GM19025 (cell line): ENCODE data around the gene NAPB.
A peak's percentile ranks its signal among the peaks of the same experiment; 100 is the strongest.
"Not testable (repeated sequence)": the region's sequence is repeated elsewhere in the genome, so short reads cannot be mapped to it uniquely, and the experiment has no call there.

Source experiments
- ATAC-seq: cut with Tn5 transposase; IDR thresholded peaks from one replicate; pipeline ENCODE4 v1.9.1; 2021; ENCODE audit warnings: mild to moderate bottlenecking, low read depth, moderate library complexity; ENCODE audit not compliant: unreplicated experiment

NAPB gene

DNA sequence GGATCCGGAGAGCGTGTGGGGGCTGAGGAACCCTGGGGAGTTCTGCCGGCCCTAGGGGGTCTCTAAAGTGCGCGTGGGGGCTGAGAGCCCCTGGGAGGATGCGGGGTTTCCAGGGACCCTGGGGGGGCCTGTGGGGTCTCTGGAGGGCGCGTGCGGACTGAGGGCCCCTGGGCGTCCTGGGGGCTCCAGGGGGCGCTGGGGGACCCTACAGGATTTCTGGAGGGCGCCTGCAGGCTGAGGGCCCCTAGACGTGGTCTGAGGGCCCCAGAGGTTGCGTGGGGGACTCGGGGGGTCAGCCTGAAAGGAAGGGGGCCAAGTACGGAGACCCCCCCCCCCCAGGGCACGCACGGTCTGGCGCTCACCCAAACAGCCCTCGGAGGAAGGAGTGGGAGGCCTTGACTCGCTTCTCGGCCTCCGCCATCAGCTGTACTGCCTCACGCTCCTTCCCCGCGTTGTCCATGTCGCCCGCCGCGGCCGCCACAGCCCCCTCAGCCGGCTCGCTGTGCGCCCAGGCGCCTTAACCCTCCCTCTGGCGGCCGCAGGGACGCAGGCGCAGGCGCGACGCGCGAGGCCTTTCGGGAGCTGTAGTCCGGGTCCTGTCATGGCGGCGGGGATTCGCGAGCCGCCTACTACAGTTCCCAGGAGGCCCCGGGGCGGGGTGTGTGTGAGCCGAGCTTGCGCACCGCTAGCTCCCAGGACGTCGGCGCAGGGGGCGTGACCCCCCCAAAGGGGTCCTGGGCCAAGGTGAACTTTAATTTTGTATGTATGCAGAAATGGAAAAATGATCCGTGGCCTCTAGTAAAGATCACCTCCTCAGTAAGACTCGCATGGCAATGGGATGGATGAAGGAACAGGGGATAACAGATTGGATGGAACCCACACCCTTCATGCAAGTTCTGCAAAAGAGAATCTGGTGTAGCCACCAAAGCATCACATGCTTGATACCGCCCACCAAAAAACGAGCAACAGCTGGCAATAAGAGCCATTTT lies at the start of gene NAPB:
Gene NAPB (minus strand): TSS at position 546 of the 989 bp plus-strand sequence. CDS start 86 bp downstream, at position 460.
- ATAC-seq, result peak; percentile 96

DNA sequence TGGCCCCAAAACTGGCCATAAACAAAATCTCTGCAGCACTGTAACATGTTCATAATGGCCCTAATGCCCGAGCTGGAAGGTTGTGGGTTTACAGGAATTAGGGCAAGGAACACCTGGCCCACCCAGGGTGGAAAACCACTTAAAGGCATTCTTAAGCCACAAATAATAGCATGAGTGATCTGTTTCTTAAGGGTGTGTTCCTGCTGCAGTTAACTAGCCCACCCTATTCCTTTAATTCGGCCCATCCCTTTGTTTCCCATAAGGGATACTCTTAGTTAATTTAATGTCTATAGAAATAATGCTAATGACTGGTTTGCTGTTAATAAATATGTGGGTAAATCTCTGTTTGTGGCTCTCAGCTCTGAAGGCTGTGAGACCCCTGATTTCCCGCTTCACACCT lies 45.7 kb upstream of the NAPB start:
- not testable (repeated sequence) for ATAC-seq

DNA sequence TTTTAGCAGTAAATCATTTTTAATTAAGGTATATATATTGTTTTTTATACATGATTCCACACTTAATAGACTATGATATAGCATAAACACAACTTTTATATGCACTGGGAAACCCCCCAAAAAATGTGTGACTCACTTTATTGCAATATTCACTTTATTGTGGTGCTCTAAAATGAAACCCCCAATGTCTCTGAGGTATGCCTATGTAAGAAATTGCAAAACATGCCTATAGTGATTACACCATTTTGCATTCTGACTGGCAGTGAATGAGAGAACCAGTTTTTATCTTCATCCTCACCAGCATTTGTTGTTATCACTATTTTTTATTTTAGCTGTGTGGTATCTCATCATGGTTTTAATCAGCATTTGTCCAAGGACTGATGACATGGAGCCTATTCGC lies 39.9 kb upstream of the NAPB start:
- no peak for ATAC-seq

DNA sequence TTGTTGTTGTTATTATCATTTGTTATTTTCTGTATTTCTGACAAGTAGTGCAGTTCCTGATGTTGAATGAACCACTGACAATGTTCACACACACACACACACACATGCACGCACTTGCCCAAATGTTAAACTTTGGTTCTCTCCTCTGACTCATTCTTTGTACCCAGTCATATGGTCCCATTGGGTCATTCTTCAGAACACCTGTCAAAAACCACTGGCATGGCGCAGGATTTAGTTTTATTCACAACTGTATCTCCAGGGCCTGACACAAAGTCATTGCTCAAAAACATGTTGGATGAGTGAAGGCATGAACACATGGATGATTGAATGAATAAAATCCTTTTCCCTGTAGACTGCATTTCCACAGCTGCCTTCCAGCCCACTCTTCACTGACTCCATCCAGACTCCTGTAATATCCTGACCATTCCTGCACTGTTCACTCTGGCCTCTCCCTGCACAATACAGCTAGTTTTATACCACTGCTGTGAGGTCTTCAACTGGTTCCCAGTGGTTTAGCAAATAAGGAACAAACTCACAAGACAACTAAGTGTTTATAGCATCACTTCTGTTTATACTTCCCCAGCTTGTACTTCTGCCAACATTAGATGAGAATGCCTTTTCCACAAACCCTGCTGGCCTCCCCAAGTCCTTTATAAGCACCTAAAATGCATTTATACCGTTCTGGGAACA lies 38.3 kb upstream of the NAPB start:
- ATAC-seq, result no peak

DNA sequence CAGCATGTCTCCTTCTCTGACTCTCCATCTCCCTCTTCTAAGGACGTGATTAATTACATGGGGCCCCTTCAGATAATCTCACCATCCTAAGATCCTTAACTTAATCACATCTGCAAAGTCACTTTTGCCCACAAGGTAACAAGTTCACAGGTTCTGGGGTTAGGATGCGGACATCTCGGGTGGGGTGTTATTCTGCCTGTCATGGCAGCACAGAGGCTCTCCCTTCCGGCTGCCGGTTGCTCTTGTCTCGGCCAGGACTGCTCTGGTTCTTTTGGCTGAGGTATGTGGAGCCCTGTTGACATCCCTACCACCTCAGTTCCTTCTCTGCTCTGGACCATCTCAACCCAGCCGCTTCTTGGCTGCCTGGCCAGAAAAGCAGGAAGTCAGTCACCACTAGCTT lies 35.6 kb upstream of the NAPB start:
- no peak for ATAC-seq

DNA sequence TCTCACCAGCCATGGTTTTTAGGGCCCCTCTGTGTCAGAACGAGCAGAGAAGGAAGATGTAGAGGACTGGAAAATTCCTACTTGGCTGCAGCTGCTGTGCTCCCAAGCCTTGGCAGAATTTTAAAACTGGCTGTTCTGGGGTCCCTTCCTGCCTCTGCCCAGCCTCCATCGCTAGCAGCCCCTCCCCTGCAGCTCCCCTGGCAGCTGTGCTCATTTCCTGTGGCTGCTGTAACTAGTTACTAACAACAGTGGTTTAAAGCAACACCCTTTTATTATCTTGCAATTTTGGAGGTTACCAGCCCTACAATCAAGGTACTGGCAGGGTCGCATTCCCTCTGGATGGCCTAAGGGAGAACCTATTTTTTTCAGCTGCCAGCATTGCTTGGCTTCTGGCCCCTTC lies 35.1 kb upstream of the NAPB start:
- no peak for ATAC-seq

DNA sequence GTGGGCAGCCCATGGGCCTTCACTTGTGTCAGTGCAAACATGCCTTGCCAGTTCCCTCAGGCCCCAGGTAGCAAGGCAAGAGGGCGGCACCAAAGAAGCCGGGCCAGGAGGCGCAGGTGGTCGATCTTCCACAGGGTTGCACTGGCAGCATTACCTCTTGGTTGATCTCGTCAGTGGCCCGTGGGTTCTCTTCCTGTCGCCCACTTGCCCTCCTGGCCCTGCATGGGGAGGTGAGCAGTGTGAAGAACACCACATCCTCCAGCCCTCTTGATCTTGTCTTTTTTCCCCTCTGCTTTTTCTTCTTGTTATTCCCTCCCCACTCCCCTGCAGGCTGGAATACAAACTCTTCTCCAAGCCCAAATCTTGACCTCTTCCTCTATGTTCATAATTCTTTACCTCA lies 34.4 kb upstream of the NAPB start:
- ATAC-seq, result no peak

DNA sequence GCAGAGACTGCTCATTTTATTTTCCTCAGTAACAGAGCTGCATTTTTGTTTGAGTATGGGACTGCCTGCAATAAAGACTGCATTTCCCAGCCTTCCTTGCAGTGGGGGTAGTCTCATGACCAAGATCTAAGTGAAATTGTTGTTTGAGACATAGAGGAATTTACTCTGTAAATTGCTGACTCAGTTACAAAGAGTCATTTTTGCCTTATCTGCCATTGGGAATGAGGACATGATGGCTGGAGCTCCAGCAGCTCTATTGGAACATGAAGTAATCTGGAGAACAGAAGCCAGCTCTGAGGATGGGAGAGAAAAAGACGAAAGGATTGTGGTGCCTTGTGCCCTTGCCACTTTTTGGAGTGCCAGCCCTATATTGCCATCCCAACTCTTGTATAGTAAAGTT lies 33.5 kb upstream of the NAPB start:
- ATAC-seq, result no peak

DNA sequence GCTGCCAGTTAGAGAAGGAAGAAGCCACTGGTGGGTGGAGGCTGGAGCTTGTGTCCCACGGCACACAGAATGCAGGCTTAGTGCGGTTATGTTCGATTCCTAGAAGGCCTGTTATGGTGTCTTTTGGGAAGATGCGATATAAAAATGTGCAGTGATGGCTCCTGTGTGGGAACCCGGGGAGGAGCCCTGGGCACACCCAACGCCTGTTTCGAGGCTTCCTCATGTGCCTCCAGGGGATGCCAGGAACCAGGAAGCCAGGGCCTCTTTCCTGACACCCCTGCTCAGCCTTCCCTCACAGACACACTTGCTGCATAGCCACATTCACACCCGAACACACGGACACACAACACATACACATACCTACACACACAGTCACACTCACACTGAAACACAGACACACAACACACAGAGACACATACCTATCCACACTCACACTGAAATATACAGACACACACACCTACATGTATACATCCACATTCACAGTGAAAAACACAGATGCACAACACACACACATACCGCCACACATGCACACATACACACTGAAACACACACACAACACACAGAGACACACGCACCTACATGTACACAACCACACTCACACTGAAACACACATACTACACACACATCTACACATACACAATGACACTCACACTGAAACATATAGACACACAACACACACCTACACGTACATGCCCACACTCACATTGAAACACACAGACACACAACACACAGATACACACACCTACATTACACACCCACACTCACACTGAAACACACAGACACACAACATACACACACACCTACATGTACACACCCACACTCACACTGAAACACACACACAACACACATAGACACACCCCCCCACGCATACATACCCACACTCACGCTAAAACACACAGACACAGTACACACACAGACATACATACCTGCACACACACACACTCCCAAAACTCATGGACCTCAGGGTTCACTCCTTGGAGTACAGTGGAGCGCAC lies 32.6 kb upstream of the NAPB start:
- ATAC-seq, result no peak

DNA sequence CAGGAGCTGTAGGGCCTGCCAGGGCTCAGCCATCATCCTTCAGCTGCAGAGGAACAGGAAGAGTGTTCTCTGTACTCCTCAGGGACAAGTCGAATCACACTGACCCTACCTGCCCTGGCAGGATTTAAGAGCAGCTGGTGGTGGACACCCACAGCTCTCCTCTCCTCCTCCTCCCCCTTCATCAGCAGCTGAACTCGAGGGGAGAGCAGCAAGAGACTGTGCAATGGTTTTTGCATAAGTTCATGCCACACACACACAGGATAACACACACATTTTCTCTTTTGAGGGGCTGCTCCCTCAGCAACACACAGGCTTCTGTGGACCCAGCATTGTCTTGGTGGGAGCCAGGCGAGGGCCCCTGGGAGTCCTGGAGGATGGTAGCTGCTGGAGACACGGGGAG lies 31.5 kb upstream of the NAPB start, which contains the start of gene CST11:
Gene CST11 (minus strand): TSS at position 101 of the 400 bp plus-strand sequence. CDS start 65 bp downstream, at position 36.
- ATAC-seq, result no peak

DNA sequence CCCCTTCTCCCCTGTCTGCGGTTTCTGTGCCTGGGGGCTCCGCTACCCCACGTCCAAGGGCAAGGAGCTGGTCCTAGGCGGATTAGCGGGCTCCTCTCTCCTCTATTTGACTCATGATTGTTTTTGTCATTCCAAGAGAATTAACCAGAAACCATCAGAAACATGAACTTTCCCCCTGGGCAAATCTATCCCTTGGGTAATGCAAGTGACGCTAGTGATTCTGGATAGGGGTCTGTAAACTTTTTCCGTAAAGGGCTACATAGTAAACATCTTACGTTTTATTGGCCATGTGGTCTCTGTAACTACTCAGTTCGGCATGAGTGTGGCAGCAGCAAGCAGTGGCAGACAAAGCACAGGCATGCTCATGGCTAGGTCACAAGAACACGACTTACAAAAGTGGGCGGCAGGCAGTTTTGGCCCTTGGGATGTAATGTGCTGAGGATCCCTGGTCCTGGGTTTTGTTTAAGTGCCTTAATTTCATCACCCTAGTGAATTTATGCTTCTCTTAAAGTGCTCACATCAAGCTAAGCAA lies 30.7 kb upstream of the NAPB start:
- ATAC-seq, result no peak

DNA sequence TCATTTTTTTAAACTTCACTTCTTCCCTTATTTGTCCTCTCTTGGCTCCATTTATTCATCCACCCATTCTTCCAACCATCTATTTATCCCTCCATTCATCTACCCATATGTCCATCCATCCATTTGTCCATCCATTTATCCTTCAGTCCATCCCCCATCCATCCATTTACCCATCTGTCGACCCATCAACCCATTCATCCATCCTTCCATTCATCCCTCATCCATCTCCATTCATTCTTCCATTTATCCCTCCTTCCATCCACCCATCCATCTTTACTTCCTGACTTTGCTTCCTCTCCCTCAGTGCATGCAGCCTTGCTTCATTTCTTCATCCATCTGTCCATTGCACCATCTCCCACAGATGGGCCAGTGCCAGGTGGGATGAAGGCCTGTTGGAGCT lies 29.6 kb upstream of the NAPB start:
- ATAC-seq, result no peak

DNA sequence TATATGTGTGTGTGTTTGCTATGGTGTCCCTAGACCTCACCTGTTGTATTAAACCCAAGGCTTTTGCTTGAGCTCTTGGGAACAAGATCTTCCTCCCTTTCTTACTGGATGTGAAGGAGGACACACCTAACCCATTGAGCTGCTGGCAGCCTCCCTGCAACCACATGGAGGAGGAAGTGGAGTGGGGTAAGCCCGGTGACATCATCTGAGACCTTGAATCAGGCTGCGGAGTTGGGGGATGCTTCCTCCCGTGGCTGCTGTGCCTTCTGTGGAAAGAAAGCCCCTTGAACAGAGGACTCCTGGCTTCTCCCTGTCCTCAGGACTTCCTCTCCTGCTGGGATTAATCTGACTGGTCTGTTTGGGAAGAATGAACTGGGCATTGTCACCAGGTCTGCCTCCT lies 28.1 kb upstream of the NAPB start:
- ATAC-seq, result no peak

DNA sequence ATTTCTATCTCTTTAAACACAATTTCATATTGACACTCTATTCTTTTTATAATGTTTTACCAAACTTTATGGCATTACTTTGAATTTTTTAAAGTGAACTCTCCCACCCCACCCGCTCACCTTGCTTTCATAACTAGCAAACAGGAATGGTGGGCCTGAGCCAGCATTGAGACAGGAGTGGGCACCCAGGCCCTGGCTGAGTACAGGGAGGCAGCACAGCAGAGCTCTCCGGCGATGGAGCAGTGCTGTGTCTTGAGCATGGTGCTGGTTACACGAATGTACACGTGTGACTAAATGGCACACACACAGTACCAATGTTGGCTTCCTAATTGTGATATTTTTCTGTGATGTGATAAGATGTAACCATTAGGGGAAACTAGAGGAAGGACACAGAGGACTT lies 26.9 kb upstream of the NAPB start:
- no peak for ATAC-seq

DNA sequence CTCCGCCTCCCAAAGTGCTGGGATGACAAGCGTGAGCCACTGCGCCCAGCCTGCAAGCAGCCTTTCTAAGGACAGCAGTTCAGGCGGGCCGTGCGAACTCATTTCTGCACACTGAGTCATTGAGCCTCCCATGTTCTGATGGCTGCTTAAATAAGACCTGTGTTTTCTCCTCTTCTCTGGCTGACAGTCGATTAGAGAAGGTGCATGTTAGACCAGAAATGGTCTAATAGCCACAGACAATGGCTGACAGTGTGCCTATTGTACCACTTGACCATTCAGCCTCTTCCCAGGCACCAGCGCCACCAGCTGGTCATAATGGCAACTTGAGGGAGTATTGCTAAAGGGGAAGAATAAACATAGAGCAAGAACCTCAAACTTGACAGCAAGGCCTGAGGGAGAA lies 25.2 kb upstream of the NAPB start:
- ATAC-seq, result no peak

DNA sequence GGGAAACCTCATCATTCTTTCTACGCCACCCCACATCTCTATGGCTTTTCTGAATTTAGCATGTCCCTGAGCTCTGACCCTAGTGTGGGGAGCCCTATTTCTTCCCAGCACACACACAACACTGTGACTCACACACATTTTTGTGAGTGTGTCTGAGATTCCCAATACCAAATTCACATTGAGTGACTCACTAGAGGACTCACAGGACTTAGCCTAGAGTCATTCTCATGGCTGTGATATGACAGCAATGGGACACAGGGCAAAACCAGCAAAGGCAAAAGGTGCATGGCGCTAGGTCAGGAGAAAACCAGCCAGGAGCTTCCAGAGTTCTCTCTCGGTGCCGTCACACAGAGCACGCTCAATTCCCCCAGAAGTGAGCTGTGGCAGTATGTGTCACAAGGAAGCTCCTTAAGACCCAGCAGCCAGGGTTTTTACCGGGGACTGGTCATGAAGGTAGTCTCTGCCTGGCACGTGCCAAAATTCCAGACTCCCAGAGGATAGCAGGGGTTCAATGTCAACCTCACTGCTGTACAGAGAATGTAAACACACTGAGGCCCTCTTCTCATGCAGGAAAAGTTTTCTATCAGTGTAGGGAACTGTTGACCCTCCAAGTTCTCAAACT lies 24.4 kb upstream of the NAPB start:
- no peak for ATAC-seq

DNA sequence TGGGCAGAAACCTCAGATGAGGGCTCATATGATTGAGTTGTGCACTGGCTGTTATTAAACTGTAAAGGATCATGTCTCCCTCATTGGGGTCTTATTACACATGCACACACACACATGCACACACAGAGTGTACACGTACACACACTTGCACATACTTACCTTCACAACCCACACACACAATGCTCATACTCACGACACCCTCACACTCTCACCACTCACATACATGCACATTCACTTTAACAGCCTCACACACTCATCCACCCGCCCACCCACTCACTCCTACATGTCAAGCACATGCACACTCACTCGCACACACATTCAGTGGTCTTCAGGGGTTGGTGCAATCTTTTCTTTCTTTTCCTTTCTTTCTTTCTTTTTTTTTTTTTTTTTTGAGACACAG lies 23.6 kb upstream of the NAPB start:
- ATAC-seq, result no peak

DNA sequence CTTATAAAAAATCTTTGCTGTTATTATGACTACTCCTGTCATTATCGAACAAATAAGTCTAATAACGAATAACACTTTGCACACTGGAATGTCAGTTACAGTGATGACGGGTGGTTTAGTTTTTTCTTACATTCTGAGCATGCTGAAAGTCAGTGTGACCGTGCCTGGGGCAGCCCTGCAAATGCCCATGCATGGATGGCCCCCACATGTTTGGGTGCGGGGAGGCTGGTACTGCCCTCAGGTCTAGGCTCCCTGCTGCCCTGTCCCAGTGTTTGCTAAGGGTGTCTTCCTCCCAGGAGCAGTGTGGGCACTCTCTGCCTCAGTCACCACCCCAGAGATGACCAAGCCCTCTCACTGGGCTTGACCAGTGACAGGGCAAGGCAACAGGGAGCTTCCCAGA lies 21.1 kb upstream of the NAPB start:
- ATAC-seq, result no peak

DNA sequence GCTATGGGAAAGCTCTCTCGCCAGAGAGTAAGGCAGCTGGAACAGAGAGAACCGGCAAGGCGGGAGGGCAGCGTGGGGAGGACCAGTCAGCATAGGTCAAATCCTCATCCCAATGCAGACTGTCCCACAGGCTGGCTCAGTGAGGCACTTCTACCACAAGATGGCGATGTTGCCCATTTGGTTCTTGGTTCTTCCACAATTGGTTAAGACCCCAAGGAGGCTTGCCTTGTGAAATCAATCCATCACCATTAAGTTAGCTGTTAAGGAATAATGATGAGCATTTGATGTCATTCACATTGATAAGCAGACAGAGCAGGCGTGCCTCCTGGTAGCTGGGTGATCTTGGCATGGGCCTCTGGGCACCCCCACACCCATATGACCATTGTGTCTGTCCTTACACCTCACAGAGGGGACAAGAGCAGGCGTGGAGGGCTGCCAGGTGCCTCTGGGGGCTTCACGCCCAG lies 20.6 kb upstream of the NAPB start:
- ATAC-seq, result peak; percentile 50

DNA sequence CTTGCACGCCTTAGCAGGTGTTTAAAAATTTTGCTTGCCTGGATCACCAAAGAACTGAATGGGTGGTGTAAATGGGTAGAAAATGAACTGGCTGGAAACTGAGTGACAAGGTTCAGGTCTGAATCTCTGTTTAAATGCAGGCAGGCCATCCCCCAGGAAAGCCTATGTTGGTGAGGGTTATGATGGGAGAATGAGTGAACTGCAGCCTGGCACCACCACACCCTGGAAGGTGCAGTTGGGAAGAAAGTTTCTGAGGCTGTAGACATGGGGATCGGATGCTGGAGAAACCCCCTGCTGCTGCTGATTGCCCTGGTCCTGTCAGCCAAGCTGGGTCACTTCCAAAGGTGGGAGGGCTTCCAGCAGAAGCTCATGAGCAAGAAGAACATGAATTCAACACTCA lies 18.7 kb upstream of the NAPB start:
- ATAC-seq, result no peak
